Erythroblast (primary cell): ENCODE results near the gene TMSB4X.

ENCODE experiments used
- GATA1 ChIP-seq: IDR thresholded peaks from 2 replicates; pipeline ENCODE4 v1.6.1; 2011; ENCODE audit warnings: low read depth, mild to moderate bottlenecking, control low read depth, low read length, moderate library complexity
- POLR2A ChIP-seq: IDR thresholded peaks from 2 replicates; pipeline ENCODE4 v1.6.1; 2011; ENCODE audit warnings: mild to moderate bottlenecking, low read length

GRCh38 chrX:12953420-12953819, 21.5 kb upstream of the TMSB4X start:
- no peak for TF ChIP-seq POLR2A
- TF ChIP-seq GATA1 = no peak
